GM21786 (cell line): Measurements from ENCODE around the gene UFSP2.
"Not testable (repeated sequence)": the region's sequence is repeated elsewhere in the genome, so short reads cannot be mapped to it uniquely, and the experiment has no call there.

Experiments used
- ATAC-seq: cut with Tn5 transposase; IDR thresholded peaks from one replicate; pipeline ENCODE4 v1.9.1; 2021; ENCODE audit not compliant: unreplicated experiment

The UFSP2 gene

GRCh38 chr4:185387957-185388356 lies 37.8 kb downstream of the UFSP2 start:
- no peak for ATAC-seq

GRCh38 chr4:185384930-185385331 lies 40.8 kb downstream of the UFSP2 start:
- no peak for ATAC-seq

- ATAC-seq: no peak
Observed at GRCh38 chr4:185384061-185384460, 41.7 kb downstream of the UFSP2 start.

- ATAC-seq: no peak
Observed at GRCh38 chr4:185383451-185383850, 42.3 kb downstream of the UFSP2 start.

GRCh38 chr4:185382754-185383153 lies 43.0 kb downstream of the UFSP2 start:
- ATAC-seq: no peak

GRCh38 chr4:185381288-185382196 lies 44.2 kb downstream of the UFSP2 start:
- no peak for ATAC-seq

GRCh38 chr4:185380320-185380719 lies 45.4 kb downstream of the UFSP2 start:
- ATAC-seq: no peak

GRCh38 chr4:185379326-185380295 lies 46.2 kb downstream of the UFSP2 start:
- ATAC-seq: no peak

GRCh38 chr4:185378264-185378663 lies 47.5 kb downstream of the UFSP2 start:
- no peak for ATAC-seq

- ATAC-seq: no peak
Observed at GRCh38 chr4:185374573-185374972, 51.2 kb downstream of the UFSP2 start.

GRCh38 chr4:185374027-185374426 lies 51.7 kb downstream of the UFSP2 start:
- ATAC-seq: no peak

GRCh38 chr4:185371702-185372101 lies 54.1 kb downstream of the UFSP2 start:
- ATAC-seq: no peak

GRCh38 chr4:185370268-185370949 lies 55.4 kb downstream of the UFSP2 start:
- ATAC-seq: no peak

GRCh38 chr4:185369731-185370130 lies 56.0 kb downstream of the UFSP2 start:
- ATAC-seq: no peak

GRCh38 chr4:185364886-185365285 lies 60.9 kb downstream of the UFSP2 start:
- no peak for ATAC-seq

GRCh38 chr4:185363251-185363650 lies 62.5 kb downstream of the UFSP2 start:
- no peak for ATAC-seq

- not testable (repeated sequence) for ATAC-seq
Observed at GRCh38 chr4:185362570-185362969, 63.2 kb downstream of the UFSP2 start.

- ATAC-seq: no peak
Observed at GRCh38 chr4:185361872-185362271, 63.9 kb downstream of the UFSP2 start.

GRCh38 chr4:185359767-185360446 lies 65.9 kb downstream of the UFSP2 start:
- no peak for ATAC-seq

GRCh38 chr4:185358959-185359358 lies 66.8 kb downstream of the UFSP2 start:
- no peak for ATAC-seq
